Mucosa of gallbladder (tissue), 1 donor: ENCODE results near the gene FUT3. TPM values are rescaled to one million over a fixed set of nuclear protein-coding genes. Genes with fewer than 3 reads are reported as not detected.

Source experiments
- DNase-seq: peaks from one replicate; pipeline ENCODE4 v3.0.0-alpha.2; 2020; ENCODE audit warnings: low spot score
- total RNA-seq: library from RNA; stranded (reverse); gene quantifications from one replicate; pipeline ENCODE4 v1.2.1, GENCODE V29; 2021
- donor health status: DM: no; HTN: no; CAD: no.

The FUT3 gene
- total RNA-seq, 1 donor from 2014 or later: 127 TPM

DNA sequence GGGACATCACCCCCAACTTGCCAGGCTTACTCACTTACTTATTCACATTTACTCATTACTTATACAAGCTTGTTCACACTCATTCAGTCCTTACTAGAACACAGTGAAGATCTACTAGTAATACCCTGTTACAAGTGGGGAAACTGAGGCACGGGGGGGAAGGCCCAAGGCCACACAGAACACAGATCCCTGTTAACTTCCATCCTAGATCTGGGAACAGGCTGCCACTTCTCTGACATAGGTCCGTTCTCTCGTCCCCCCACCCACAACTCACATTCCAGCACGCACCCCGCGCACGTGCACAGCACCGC lies 47.9 kb downstream of the FUT3 start:
- DNase-seq: no peak

DNA sequence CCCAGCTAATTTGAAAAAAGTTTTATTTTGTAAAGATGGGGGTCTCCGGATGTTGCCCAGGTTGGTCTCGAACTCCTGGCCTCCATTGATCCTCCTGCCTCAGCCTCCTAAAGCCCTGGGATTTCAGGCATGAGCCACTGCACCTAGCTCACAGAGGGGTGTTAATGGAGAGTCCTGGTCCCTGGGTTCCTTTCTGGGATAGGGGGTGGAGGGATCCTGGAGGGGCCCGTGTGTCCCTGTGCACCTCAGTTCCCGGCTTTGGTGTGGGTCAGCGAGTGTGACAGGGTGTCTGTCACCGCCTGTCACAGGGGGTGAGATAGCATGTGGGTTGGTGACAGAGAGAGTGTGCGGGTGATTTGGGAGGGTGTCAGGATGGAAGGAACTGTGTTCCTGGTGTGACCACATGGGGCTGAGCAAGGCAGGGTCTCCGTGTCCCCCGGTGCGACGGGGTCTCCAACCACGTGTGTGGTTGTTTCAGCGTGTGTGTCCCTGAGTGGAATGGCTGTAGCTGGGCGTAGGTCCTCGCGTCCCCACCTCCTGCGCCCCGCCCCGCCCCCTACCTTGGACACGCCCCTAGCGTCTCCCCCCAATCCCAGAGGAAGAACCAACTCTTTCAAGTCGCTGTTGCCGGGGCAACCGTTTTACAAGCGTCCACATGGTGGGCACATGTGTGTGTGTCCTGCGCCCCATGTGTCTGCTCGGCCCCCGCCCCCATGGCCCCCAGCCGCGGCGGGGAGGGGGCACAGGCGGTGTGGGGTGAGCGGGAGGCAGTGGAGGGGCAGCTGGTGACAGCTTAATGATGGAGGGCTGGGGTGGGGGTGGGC lies 49.2 kb downstream of the FUT3 start:
- no peak for DNase-seq

DNA sequence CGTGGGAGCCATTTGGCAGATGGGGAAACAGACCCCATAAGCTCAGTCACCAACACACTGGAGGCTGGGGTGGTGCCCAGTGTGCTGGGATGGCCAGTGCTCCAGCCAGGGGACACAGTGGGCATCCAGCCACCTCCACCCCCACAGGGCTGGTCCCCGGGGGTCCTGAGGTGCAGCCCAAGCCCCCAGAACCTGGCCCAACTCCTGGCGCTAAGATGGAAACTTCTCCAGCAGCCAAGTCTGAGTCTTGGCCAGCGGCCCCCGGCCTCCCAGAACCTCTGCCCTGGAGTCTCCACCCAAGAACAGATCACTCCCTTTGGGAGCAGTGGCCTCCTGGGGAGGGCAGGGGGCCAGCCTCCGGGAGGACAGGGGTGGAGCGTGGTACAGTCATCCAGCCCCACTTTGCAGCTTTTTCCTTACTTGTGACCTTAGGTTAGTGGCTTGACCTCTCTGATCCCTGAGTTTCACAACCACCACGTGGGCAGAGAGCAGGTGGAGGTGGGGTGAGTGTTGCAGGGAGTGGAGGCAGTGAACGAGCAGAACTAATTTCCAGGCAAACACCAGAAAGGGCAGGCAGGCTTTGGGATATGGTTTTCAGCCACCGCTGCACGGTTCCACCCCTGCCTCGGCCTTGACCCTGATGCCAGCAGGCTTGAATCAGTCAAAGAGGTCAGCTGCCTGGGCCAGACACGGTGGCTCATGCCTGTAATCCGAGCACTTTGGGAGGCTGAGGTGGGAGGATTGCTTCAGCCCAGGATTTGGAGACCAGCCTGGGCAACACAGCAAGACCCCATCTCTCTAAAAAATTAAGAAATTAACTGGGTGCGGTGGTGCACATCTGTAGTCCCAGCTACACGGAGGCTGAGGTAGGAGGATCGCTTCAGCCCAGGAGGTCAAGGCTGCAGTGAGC lies 50.6 kb downstream of the FUT3 start:
- DNase-seq: no peak

DNA sequence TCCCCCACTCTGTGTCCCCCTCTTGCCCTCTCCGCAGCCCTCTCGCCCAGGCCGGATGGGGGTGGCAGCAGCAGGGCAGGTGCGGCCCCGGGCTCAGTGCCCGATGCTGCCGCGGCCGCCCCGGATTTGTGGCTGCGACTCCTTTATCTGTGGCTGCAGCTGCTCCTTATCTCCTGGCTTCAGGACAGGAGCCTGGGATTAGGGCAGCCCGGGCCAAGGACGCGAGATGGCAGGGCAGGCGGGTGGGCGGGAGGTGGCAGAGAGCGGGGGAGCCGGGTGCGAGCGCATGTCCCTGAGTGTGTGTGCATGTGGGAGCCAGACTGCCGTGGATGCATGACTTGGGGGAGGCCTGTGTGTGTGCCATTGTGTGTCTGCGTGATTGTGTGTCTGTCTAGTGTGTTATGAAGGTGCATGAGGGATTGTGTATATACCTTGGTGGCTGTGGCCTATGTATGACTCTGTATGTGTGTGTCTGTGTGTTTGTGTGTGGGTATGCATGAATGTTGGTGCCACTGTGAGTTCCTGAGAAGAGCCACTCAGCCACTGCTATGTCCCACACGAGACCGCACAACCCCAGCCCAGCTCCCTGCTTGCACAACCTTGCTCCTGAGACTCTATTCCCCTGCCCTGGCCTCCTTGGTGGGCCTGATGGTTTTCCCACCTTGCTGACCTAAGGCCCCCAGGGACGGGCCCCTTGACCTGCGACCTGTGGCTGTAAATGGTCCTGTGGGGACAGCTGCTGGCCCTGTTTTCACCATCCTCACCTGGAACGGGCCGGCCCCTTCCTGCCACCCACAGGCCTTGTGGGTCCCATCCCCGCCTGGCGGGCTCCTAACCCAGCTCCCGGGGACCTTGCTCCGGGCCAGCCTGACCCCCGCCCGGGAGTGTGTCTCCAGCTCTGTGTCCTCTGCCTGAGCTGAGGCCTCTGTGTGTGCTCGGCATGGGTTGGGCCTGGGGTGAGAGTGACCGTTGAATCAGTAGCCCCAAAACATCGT lies 51.7 kb downstream of the FUT3 start:
- no peak for DNase-seq

DNA sequence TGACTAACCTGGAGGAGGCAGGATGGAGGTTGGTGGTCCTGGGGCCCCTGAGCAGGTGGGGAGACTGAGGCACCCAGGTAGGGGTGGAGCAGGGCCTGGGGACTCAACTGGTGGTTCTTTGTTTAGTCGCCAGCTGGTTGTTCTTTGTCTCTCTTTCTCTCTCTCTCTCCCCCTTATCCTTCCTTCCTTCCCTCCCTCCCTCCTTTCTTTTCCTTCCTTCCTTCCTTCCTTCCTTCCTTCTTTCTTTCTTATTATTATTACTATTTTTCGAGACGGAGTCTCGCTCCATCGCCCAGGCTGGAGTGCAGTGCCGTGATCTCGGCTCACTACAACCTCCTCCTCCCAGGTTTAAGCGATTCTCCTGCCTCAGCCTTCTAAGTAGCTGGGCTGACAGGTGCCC lies 53.0 kb downstream of the FUT3 start:
- no peak for DNase-seq

DNA sequence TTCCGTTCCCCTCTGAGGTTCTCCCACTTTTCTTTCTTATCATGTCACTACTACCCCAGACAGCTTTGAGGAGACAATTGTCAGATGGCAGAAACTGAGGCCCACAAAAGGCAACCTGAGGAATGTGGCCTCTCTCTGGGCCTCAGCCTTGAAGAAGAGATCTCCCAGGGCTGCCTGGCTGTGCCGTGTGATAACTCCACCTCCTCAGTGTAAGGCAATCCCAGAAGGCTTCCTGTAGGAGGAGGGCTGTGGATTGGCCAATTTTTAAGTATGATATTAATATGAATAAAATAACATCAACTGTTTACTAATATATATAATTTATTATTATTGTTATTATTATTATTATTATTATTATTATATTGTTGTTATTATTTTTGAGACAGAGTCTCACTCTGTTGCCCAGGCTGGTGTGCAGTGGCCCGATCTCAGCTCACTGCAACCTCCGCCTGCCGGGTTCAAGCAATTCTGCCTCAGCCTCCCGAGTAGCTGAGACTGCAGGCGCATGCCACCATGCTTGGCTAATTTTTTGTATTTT lies 55.8 kb downstream of the FUT3 start:
- no peak for DNase-seq

DNA sequence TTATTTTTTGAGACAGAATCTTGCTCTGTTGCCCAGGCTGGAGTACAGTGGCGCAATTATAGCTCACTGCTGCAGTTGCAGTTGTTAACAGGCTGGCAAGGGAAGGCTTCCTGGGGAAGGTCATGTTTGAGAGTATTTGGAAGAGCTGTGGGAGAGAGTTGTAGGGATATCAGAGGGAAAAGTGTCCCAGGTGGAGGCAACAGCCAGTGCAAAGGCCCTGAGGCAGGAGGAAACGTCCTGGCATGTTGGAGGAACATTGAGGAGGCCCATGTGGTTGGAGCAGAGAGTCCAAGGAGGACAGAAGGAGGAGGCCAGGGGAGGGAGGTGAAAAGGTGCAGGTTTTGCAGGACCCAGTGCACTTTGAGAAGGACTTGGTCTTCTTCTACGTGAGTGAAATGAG lies 58.1 kb downstream of the FUT3 start:
- no peak for DNase-seq

Other genes starting within 250 kb of the FUT3 start
- 127 TPM for gene SAFB2, start 228.7 kb downstream of the FUT3 start, total RNA-seq
- 92.9 TPM for gene SAFB, start 228.4 kb downstream of the FUT3 start, total RNA-seq
- 62.6 TPM for gene MICOS13, start 170.9 kb downstream of the FUT3 start, total RNA-seq
- gene HSD11B1L, start 170.4 kb downstream of the FUT3 start, total RNA-seq: 15.7 TPM
- gene RPL36, start 161.2 kb downstream of the FUT3 start, total RNA-seq: 609 TPM
- 80.2 TPM for gene LONP1, start 131.3 kb downstream of the FUT3 start, total RNA-seq
- gene CATSPERD, start 130.8 kb downstream of the FUT3 start, total RNA-seq: not detected
- gene PRR22, start 66.7 kb downstream of the FUT3 start, total RNA-seq: 4.1 TPM
- 37.2 TPM for gene DUS3L, start 60.3 kb downstream of the FUT3 start, total RNA-seq
- gene NRTN, start 46.4 kb downstream of the FUT3 start, total RNA-seq: 6.2 TPM
- gene FUT6, start 11.7 kb downstream of the FUT3 start, total RNA-seq: 81.2 TPM
- not detected for gene FUT5, start 19.1 kb upstream of the FUT3 start, total RNA-seq
- gene NDUFA11, start 52.3 kb upstream of the FUT3 start, total RNA-seq: 244 TPM
- gene VMAC, start 53.4 kb upstream of the FUT3 start, total RNA-seq: 12.7 TPM
- 82.5 TPM for gene CAPS, start 62.8 kb upstream of the FUT3 start, total RNA-seq
- gene RANBP3, start 126.7 kb upstream of the FUT3 start, total RNA-seq: 75.5 TPM